HG03139 (cell line): ENCODE data around the gene CELF1.

Source experiments
- ATAC-seq: cut with Tn5 transposase; IDR thresholded peaks from one replicate; pipeline ENCODE4 v1.9.1; 2021; ENCODE audit not compliant: unreplicated experiment

The CELF1 gene

DNA sequence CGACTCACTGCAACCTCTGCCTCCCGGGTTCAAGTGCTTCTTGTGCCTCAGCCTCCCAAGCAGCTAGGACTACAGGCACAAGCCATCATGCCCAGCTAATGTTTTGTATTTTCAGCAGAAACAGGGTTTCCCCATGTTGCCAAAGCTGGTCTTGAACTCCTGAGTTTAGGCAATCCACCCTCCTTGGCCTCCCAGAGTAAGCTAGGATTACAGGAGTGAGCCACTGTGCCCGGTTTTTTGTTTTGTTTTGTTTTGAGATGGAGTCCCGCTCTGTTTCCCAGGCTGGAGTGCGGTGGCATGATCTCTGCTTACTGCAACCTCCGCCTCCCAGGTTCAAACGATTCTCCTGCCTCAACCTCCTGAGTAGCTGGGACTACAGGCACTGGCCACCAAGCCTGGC is 41.0 kb downstream of the CELF1 start:
- ATAC-seq = no peak

DNA sequence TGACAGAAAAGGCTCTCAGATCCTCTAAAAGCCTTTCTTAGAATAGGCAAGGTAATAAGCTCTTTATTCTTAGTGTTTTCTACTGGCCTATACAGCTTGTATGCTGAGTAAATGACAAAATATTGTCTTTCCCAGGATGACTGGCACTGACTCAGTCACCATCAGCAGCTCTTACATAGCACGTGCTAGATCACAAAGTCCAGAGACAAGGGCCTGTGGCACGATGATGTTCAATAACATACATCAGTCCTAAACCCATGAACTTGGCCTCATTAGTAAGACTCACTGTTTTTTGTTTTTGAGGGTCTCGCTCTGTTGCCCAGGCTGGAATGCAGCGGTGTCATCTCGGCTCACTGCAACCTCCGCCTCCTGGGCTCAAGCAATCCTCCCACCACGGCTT is 42.7 kb downstream of the CELF1 start:
- ATAC-seq = no peak

- no peak for ATAC-seq
These were observed 43.8 kb downstream of the CELF1 start for GRCh38 chr11:47509077-47509536.

DNA sequence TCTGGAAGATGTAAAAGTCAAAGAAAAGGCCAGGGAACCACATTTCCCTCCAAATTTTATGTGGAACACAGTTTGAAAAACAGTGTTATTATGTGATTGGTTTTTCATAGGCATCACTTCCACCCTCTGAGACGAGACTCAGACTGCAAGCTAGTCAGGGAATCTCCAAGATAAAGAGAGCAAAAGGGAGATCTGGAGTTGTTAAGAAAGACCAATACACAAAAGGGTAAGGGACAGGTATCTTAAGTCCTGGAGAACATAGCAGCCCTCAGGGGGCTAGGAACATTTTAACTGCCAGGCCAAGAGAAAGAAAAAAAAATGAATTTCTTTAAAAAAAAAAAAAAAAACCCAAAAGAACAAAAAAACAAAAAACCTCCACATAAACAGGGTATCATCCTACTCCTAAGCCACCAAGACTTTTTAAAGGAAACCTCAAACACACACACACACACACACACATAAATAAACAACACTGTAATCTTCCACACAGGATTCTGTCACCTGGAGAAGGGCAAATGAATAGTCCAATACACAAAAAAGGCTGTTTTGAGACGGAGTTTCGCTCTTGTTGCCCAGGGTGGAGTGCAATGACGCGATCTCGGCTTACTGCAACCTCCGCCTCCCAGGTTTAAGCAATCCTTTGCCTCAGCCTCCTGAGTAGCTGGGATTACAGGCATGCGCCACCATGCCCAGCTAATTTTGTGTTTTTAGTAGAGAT is 44.5 kb downstream of the CELF1 start:
- no peak for ATAC-seq

DNA sequence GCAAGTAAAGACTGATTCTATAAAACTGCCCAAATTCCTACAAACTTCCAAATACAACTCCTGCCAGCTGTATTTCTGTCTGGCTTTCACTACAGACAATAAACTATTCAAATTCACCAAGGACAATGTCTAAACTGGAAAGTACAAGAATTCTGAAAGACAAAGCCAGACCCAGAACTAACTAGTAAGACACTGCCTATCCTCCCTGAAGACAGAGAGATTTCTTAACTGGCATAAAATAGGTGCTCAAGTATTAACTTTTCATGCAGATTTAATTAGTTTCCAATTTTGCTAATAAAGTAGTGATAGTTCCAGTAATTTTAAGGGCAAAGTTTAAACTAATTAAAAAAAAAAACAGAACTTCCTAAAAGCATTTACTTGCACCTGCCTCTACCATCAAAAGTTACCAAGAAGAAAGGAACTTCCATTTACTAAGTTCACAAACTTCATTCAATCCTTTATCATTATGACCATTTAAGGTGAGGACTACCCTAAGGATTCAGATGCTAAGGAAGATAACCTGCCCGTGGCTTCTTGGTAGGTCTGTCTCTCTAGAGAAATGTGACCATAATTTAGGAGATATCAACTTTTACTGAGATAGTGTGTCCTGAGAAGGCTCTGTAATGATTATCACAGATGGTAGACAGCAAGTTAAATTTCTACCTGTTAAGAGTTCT is 45.2 kb downstream of the CELF1 start:
- ATAC-seq = no peak

DNA sequence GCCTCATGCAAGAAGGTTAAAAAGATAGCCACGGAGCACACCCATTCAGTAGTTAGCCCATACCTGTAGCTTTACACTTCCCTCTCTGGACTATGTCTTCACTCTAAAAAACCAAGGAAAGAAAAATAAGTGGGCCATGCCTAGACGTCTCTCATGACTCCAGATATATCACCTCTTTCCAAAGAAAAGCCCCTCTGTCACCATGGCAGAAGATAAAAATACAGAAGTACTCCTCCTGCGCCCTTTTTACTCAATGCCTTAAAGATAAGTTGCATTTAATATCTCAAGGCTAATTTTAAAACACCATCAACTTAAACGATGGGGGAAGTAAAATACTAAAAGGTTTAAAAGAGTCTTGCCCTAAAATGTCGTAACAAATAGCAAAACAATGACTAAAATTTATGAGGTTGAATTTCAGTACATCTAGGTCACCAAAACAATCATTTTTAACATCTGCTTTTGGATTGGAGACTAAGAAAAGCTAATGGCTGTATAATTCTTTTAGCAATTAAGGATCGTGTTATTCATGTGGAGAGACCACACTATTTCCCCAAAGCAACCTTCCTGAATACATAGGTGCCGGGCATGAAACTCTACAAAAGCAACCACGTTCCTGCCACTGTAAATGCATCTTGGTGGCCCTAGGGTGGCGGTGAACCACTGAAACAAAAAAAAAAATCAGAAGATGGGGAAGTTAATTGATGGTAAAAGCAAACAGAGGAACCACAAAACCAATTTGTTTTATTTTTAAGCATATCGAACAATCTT is 46.0 kb downstream of the CELF1 start:
- no peak for ATAC-seq

- ATAC-seq = no peak
These were observed 46.6 kb downstream of the CELF1 start for GRCh38 chr11:47506373-47506772.

GRCh38 chr11:47504910-47505309 is 48.0 kb downstream of the CELF1 start:
- no peak for ATAC-seq

DNA sequence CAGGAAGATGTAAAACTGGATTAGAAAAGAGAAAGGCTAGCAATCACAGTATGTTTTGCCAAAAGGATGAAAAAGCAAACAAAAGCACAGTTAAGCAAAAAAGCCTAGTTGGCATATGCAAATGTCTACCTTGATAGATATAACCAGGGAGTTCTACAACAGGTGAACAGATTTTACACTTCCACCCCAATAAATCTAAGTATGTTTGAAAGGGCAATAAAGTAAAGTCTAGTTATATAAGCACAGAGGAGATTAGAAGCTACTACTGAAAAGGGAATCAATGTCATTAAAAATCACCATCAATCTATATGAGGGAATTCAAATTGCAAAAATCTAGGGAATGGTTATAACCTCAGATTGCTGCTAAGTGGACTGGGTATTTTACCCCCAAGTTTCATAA is 49.7 kb downstream of the CELF1 start:
- no peak for ATAC-seq

DNA sequence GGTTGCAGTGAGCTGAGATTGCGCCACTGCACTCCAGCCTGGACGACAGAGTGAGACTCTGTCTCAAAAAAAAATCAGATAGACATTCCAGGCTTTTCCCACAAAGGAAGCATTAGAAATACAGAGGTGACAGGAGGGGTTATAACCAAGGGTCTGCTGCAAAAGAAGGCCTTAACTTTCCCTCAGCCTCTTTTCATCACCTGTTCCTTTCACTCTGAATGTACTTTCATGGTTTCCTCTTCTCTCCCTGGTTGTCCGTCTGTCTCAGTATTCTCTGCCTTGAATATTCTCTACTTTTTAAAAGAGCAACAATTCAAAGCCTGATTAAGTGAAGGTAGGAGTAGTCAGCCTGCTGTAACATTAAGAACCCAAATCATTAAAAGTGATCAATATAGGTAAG is 50.2 kb downstream of the CELF1 start:
- ATAC-seq = no peak

- no peak for ATAC-seq
These were observed 51.8 kb downstream of the CELF1 start for GRCh38 chr11:47501101-47501500.

GRCh38 chr11:47500121-47500520 is 52.8 kb downstream of the CELF1 start:
- ATAC-seq = no peak

GRCh38 chr11:47499614-47500013 is 53.3 kb downstream of the CELF1 start:
- no peak for ATAC-seq

DNA sequence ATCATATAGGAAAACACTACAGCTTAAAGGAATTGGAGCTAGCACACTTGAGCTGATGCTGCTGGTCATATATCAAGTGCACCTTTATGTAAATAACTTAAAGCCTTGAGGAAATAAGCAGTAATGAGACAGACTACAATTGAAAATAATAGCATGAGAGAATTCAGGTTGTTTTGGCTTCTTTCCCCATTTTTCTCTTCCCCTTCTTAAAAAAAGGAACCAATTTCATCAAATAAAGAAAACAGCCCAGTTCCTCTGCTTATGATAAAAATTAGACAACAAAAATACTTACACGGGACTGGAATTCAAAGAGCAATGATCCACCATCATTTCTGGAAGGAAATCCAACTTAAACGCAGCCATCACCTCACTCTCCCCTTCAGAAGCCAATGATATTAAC is 53.8 kb downstream of the CELF1 start:
- no peak for ATAC-seq

GRCh38 chr11:47498584-47499152 is 54.3 kb downstream of the CELF1 start:
- no peak for ATAC-seq

- no peak for ATAC-seq
These were observed 54.8 kb downstream of the CELF1 start for GRCh38 chr11:47498149-47498548.

- ATAC-seq = no peak
These were observed 56.1 kb downstream of the CELF1 start for GRCh38 chr11:47496808-47497207.

DNA sequence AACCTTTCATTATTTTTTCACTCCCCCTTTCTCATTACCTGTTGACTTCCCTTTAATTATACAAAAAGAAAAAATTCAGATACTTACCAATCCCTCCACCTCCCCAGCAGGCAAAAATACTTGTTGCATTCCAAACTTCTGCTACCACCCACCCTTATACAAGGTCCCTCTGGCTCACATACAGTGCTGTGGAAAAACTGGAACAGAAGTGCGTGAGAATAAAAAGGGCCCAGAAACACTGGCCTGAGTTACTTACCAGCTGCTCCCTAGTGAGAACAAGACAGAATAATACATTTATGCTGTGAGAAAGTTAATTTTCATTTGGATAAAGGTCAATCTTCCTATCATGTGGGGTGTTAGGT is 57.1 kb downstream of the CELF1 start:
- no peak for ATAC-seq

DNA sequence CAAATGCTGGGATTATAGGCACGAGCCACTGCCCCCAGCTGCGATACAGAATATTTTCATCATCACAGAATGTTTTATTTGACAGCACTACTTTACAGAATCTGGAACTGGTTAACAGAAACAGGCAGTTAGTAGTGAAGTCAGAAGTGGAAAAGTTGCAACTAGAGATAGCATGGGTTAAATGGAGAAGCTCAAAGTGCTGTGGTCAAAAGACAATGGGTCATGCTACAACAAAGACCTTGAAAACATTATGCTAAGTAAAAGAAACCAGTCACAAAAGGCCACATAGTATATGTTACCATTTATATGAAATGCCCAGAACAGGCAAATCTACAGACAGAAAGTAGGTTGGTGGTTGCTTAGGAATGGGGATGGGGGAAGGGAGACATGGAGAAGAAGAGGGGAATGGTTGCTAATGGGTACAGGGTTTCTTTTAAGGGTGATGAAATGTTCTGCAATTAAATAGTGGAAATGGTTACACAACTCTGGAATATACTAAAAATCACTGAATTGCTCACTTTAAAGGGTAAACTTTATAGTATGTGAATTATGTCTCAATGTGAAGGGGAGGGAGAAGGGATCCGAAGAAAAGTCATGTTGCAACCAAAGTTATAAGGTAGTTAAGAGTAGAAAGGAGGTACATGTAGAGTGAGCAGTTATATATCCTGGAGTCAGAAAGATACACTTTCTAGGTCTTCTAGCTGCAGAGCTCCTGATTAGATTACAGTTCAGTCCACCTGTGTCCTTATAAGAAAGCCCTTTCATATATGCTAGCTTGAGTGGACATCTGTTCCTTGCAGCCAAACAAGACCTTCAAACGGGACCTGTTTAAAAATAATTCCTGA is 57.7 kb downstream of the CELF1 start:
- no peak for ATAC-seq

DNA sequence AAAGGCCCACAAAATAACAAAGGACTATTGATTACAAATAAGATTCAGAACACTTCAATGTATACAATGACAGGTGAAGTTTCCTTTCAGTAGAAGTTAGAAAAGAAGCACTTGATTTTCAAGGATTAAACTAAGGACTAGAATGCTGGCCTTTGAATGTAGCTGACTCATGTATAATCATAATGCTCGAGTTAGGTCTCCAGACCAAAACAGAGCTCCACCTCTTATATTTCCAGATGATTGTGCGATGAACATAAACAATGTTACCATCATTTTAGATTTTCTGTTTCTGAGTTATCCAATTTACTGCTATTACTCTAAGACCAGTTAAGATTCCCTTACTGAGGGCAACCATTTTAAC is 63.6 kb downstream of the CELF1 start:
- ATAC-seq = no peak
